Left hindlimb (tissue), 1 donor: ENCODE results near the gene MLYCD.

ENCODE experiments used
- DNase-seq: peaks from one replicate; pipeline ENCODE4 v3.0.0-alpha.2; 2018

The MLYCD gene

DNA sequence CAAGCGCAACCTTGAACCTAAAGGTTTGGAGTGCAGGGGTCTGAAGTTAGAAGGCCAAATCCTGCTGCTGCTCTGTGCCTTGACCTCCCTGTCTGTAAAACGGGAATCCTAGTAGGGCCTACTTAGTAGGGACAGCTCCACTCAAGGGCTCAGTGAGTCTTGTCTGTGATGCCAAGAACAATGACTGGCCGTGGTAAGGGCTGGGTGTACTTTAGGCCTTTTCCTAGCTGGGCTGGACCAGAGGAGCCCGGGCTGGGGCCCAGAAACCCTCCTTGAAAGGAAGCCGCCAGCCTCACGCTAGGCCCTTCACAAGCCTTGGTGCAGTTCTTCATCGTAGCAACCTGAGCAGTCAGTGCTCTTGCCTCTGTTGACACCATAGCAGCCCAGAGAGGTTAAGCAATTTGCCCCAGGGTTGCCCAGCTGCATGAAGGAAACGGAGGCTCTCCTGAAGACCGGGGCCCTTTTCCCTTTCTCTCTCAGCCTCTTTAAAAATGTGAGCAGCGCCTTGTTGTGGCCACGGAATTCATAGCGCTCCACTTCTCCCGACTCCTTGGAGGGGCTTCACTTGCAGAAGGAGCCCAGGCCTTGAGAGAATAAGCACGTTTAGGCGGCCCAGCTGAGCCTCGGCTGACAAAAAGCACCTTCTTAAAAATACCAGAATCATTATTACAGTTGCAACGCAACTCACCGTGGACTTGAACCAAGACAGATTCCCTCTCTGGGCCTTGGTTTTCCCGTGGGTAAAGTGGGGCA is 73.5 kb downstream of the MLYCD start:
- DNase-seq, result peak; percentile 8

DNA sequence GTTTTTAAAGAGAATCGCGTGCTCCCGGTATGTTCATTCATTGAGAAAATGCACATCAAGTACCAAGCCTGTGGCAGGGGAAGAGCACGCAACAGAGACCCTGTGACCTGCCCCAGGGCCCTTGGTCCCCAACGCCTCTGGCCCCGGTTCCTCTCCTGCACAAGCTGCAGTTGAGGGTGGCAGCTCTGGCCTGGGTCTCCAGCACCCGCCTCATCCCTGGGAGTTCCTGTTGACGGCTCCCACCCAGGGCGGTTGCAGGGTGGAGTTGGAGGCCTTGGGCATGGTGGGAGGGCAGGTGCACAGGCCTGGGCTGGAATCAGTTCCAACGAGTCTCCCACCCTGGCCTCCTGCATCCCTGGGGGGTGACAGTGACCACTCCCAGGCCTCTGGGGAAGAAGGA is 74.2 kb downstream of the MLYCD start:
- no peak for DNase-seq

DNA sequence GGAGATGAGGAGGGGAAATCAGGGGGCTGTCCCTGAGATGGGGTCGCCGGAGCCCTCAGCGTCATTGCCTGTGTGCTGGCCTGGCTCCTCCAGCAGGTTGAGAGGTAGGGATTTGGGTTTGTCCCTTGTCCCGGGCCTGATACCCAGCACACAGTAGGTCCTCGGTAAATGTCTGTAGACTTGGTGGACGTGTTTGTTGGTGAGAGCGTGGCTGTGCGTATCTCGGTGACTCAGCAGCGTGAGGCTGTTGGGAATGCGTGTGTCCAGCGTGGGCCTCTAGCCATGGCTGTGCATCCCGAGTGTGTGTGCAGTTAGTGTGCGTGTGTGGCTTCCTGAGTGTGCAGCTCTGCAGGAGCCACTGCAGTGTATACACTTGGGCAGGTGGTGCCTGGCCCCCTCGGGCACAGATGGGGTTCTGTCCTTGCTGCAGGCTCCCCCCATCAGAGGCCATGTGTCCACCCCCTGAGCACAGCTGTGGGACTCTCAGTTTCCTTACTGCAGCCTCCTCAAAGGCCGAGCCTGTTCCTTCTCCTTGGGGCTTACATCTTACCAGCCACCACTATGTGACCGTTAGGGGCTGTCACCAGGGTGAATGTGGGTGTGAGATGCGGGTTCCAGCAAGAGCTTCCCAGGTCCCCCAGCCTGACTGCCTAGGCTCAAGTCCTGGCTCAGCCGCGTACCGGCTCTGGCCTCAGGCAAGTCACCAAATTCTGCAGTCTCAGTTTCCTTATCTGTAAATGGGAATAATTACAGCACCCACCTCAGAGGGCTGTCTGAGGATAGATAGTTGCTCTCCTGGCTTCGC is 74.9 kb downstream of the MLYCD start:
- DNase-seq, result no peak

DNA sequence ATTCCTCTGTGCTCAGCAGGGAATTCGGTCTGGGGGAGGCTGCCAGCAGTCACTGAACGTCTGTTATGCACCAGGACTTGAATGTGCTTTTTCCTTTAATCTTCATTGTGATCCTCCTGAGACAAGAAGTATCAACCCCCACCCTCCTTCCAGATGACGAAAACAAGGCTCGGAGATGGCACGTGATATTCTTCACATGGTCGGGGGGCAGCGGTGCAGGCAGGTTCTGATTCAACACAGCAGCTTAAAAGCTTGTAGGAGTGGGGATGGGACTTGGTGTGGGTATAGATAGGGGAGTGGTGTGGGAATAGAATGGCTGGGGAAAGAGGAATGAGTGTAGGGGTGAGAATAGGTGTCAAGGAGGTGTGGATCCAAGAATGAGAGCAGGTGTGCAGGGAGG is 75.6 kb downstream of the MLYCD start:
- DNase-seq, result no peak

DNA sequence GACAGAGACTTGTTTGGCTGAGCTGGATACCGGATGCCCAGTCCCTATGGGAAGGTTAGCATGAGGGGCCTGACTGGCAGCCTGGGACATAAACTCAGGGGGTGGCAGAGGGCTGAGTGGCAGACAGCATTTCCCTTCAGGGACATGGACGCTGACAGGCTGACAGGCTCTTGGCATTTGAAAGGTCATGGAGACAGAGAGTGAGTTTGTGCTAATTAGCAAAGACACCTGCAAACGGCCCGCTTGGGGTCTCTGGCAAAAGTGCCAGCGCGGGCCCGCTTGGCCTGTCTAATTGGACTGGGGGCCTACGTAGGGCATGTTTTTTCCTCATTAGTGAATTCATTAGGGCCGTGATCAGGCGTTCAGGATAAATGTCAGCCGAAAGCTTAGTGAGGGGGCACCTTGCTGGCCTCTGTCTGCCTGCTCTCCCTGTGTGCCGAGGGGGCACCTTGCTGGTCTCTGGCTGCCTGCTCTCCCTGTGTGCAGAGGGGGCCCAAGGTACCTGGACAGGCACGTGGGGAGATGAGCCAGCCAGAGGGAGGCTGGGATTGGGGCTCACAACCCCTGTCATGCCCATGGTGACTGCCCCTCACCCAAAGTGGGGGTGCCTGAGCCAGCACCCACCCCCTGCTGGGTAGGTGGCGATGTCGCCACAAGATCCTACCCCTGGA is 76.8 kb downstream of the MLYCD start:
- DNase-seq, result no peak
